ENCODE results near the gene MRPL43.

Gene MRPL43

DNA sequence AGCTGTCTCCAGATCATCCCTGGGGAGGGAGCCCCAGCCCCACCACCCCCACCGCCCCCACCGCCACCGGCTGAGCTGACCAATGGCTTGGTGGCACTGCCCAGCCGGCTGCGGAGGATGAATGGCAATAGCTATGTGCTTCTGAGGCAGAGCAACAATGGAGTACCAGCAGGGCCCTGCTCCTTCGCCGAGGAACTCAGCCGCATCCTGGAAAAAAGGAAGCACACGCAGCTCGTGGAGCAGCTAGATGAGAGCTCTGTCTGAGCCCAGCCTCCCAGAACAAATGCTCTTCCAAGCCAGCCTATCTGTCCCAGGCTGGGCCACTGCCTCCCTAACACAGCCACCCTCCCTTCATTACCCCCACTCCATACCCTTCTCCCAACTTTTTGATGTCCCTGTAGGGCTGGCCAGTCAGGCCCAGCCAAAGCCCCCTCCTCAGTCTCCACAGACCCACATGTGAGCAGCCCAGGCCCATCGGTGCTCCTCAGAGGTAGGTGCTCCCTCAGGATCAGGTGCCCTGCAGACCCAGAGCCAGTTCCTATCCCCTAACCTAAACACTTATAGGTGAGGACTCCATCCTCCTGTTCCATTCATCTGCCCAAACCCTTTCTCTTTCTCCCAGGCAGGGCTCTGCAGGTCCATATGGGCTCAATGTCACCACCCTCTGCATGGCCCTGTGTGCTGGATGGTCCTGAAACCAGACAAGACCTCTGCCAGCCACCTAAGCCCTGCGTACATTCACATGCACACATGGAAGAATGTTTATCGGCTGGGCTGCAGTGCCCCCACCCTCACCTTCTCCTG is 3.2 kb downstream of the MRPL43 start:
- Histone ChIP-seq H2BK15ac (ENCODE audit: low read depth, poor library complexity, severe bottlenecking) (no peak overlapping the region), H4K8ac (ENCODE audit: low read length) (no peak overlapping the region), H3K18ac (ENCODE audit: low read depth in 1 of 2, low read length in 2 of 2) (no peak overlapping the region), H3K9me3 (ENCODE audit: control insufficient read depth, low read length) (no peaks in the 10 kb centered on the region), H3K14ac (ENCODE audit: low read length in 2 of 2) (no peak overlapping the region), H2BK12ac (ENCODE audit: low read length in 2 of 2) (no peak overlapping the region), H3K79me1 (replicated peaks; ENCODE audit: low read length, poor library complexity, severe bottlenecking) (peaks cover 32% of the 10 kb centered on the region), H3K27me3 (ENCODE audit: control insufficient read depth in 1 of 2, insufficient read depth in 1 of 2, low read length in 2 of 2) (no peaks in the 10 kb centered on the region), H3K27ac (ENCODE audit: low read length, poor library complexity, severe bottlenecking) (no peak overlapping the region), H3K23ac (ENCODE audit: low read length in 2 of 2) (no peak overlapping the region), H4K91ac (ENCODE audit: low read length) (no peak overlapping the region), H3K36me3 (ENCODE audit: control insufficient read depth in 1 of 2, insufficient read depth in 2 of 2, low read depth in 1 of 2, low read length in 2 of 2) (peaks cover 47 to 56% of the 10 kb centered on the region in 2 experiments), H3K4me2 (ENCODE audit: low read length, poor library complexity, severe bottlenecking) (no peak overlapping the region), H3K4ac (ENCODE audit: low read depth in 1 of 2, low read length in 2 of 2) (no peak overlapping the region), H2AFZ (ENCODE audit: low read depth, low read length) (no peak overlapping the region), H3K4me3 (ENCODE audit: insufficient read depth in 1 of 2, low read depth in 1 of 2, low read length in 2 of 2) (no peak overlapping the region), H2BK120ac (ENCODE audit: low read depth, low read length) (no peak overlapping the region), H3K4me1 (ENCODE audit: control insufficient read depth, insufficient read depth, low read depth, low read length) (peaks cover 24% of the 10 kb centered on the region), H2AK5ac (ENCODE audit: low read length, severe bottlenecking) (no peak overlapping the region), H3K9ac (ENCODE audit: low read length) (no peak overlapping the region), H2BK5ac (ENCODE audit: low read depth, low read length, poor library complexity, severe bottlenecking) (no peak overlapping the region)
- DNase-seq = no peak
- 97% methylated on average over 13 of the region's 13 CpGs for WGBS

DNA sequence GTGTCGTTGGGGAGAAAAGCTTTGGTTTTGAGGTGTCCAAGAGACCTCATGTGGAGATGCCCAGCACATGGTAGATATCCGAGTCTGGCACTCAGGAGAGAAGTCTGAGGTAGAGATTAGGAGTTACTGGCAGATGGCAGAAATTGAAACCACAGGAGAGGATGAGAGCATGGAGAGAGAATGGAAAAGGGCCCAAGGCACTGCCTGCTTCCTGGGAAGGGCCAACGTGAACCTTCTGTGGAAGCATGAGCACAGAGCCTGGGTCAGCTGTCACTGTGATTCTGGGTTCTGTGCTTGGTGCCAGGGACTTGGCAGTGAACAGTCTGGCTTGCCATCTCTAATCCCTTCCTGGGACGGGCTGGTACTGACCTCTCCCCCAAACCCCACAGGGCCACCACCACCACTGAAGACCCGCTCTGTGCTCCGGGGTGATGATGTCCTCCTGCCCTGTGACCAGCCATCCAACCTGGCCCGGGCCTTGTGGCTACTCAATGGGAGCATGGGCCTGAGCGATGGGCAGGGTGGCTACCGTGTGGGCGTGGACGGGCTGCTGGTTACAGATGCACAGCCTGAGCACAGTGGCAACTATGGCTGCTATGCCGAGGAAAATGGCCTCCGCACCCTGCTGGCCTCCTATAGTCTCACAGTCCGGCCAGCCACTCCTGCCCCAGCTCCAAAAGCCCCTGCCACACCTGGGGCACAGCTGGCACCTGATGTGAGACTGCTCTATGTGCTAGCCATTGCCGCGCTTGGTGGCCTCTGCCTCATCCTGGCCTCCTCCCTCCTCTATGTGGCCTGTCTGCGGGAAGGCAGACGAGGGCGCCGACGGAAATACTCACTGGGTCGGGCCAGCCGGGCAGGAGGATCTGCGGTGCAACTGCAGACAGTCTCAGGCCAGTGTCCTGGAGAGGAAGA is 4.1 kb downstream of the MRPL43 start:
- Histone ChIP-seq H2BK120ac (ENCODE audit: low read depth, low read length) (no peak overlapping the region), H4K8ac (ENCODE audit: low read length) (no peak overlapping the region), H2AK5ac (ENCODE audit: low read length, severe bottlenecking) (no peak overlapping the region), H3K4ac (ENCODE audit: low read depth in 1 of 2, low read length in 2 of 2) (no peak overlapping the region), H2BK15ac (ENCODE audit: low read depth, poor library complexity, severe bottlenecking) (no peak overlapping the region), H3K14ac (ENCODE audit: low read length in 2 of 2) (no peak overlapping the region), H3K27me3 (ENCODE audit: control insufficient read depth in 1 of 2, insufficient read depth in 1 of 2, low read length in 2 of 2) (no peaks in the 10 kb centered on the region), H2AFZ (ENCODE audit: low read depth, low read length) (no peak overlapping the region), H2BK5ac (ENCODE audit: low read depth, low read length, poor library complexity, severe bottlenecking) (no peak overlapping the region), H3K23ac (ENCODE audit: low read length in 2 of 2) (no peak overlapping the region), H3K4me1 (ENCODE audit: control insufficient read depth, insufficient read depth, low read depth, low read length) (peaks cover 20% of the 10 kb centered on the region), H3K27ac (ENCODE audit: low read length, poor library complexity, severe bottlenecking) (no peak overlapping the region), H3K4me2 (ENCODE audit: low read length, poor library complexity, severe bottlenecking) (no peak overlapping the region), H3K4me3 (ENCODE audit: insufficient read depth in 1 of 2, low read depth in 1 of 2, low read length in 2 of 2) (no peak overlapping the region), H2BK12ac (ENCODE audit: low read length in 2 of 2) (no peak overlapping the region), H3K36me3 (ENCODE audit: control insufficient read depth in 1 of 2, insufficient read depth in 2 of 2, low read depth in 1 of 2, low read length in 2 of 2) (peaks cover 50 to 56% of the 10 kb centered on the region in 2 experiments), H3K18ac (ENCODE audit: low read depth in 1 of 2, low read length in 2 of 2) (no peak overlapping the region), H3K9me3 (ENCODE audit: control insufficient read depth, low read length) (no peaks in the 10 kb centered on the region), H4K91ac (ENCODE audit: low read length) (no peak overlapping the region), H3K9ac (ENCODE audit: low read length) (no peak overlapping the region), H3K79me1 (replicated peaks; ENCODE audit: low read length, poor library complexity, severe bottlenecking) (peaks cover 24% of the 10 kb centered on the region)
- no peak for DNase-seq
- 98% methylated on average over 23 of the region's 24 CpGs for WGBS

DNA sequence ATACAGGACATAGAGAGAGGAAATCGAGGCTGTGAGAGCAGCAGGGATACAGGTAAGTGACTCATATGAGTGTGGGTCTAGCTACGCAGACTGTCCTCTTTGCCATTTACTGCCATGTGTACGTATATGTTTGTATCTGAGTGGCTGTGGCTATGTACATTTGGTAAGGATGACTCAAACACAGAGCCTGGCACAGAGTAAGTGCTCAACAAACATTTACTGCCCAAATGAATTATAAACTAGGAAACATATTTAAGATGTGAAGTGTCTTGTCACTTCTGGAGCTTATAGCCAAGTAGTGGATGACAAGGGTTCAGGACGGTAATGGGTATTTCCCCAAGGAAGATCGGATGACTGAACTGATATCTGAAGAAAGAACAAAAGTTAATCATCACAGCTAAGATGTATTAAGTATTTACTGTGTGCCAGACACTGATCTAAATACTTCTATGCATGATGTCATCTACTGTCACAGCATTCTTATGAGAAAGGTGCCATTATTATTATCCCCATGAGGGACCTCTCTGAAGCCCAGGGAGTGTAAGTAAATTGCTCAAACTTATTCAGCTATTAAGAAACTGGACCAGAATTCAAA is 6.0 kb downstream of the MRPL43 start:
- Histone ChIP-seq H3K4me1 (ENCODE audit: control insufficient read depth, insufficient read depth, low read depth, low read length) (peaks cover 13% of the 10 kb centered on the region), H3K4me3 (ENCODE audit: insufficient read depth in 1 of 2, low read depth in 1 of 2, low read length in 2 of 2) (no peak overlapping the region), H4K91ac (ENCODE audit: low read length) (no peak overlapping the region), H2AFZ (ENCODE audit: low read depth, low read length) (no peak overlapping the region), H2BK12ac (ENCODE audit: low read length in 2 of 2) (no peak overlapping the region), H3K4ac (ENCODE audit: low read depth in 1 of 2, low read length in 2 of 2) (no peak overlapping the region), H3K23ac (ENCODE audit: low read length in 2 of 2) (no peak overlapping the region), H3K9me3 (ENCODE audit: control insufficient read depth, low read length) (no peaks in the 10 kb centered on the region), H3K36me3 (ENCODE audit: control insufficient read depth in 1 of 2, insufficient read depth in 2 of 2, low read depth in 1 of 2, low read length in 2 of 2) (peaks cover 56 to 64% of the 10 kb centered on the region in 2 experiments), H3K14ac (ENCODE audit: low read length in 2 of 2) (no peak overlapping the region), H3K79me1 (replicated peaks; ENCODE audit: low read length, poor library complexity, severe bottlenecking) (peaks cover 18% of the 10 kb centered on the region), H3K9ac (ENCODE audit: low read length) (no peak overlapping the region), H2AK5ac (ENCODE audit: low read length, severe bottlenecking) (no peak overlapping the region), H3K4me2 (ENCODE audit: low read length, poor library complexity, severe bottlenecking) (no peak overlapping the region), H2BK120ac (ENCODE audit: low read depth, low read length) (no peak overlapping the region), H3K27ac (ENCODE audit: low read length, poor library complexity, severe bottlenecking) (no peak overlapping the region), H2BK5ac (ENCODE audit: low read depth, low read length, poor library complexity, severe bottlenecking) (no peak overlapping the region), H4K8ac (ENCODE audit: low read length) (no peak overlapping the region), H3K18ac (ENCODE audit: low read depth in 1 of 2, low read length in 2 of 2) (no peak overlapping the region), H2BK15ac (ENCODE audit: low read depth, poor library complexity, severe bottlenecking) (no peak overlapping the region), H3K27me3 (ENCODE audit: control insufficient read depth in 1 of 2, insufficient read depth in 1 of 2, low read length in 2 of 2) (no peaks in the 10 kb centered on the region)
- WGBS = 83% methylated on average over 3 of the region's 5 CpGs
- no peak for DNase-seq

DNA sequence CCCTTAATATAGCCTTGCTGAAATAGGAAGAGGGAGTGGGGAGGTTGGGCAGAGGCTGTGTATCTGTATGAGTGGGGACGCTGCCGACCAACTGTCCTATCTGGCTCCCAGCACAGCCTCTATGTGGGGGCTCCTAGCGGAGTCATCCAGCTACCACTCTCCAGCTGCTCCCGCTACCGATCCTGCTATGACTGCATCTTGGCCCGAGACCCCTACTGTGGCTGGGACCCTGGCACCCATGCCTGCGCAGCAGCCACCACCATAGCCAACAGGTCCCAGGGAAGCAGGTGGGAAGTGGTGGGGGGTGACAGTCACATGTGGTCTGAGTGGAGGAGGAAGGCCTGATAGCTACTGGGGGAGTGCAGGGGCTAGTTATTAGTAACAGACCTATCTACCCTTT is 6.6 kb downstream of the MRPL43 start:
- no peak overlapping the region for H3K9ac ChIP-seq (ENCODE audit: low read length)

More for the DNA sequence above, 6.6 kb downstream of the MRPL43 start:
- no peak overlapping the region for H3K4ac ChIP-seq (ENCODE audit: low read depth in 1 of 2, low read length in 2 of 2)
- H3K36me3 ChIP-seq (ENCODE audit: control insufficient read depth in 1 of 2, insufficient read depth in 2 of 2, low read depth in 1 of 2, low read length in 2 of 2) = peaks cover 50 to 64% of the 10 kb centered on the region in 2 experiments
- H2BK120ac ChIP-seq (ENCODE audit: low read depth, low read length) = no peak overlapping the region
- no peak overlapping the region for H3K4me3 ChIP-seq (ENCODE audit: insufficient read depth in 1 of 2, low read depth in 1 of 2, low read length in 2 of 2)
- H2BK12ac ChIP-seq (ENCODE audit: low read length in 2 of 2) = no peak overlapping the region
- H2BK5ac ChIP-seq (ENCODE audit: low read depth, low read length, poor library complexity, severe bottlenecking) = no peak overlapping the region
- peaks cover 11% of the 10 kb centered on the region for H3K4me1 ChIP-seq (ENCODE audit: control insufficient read depth, insufficient read depth, low read depth, low read length)
- no peak overlapping the region for H3K18ac ChIP-seq (ENCODE audit: low read depth in 1 of 2, low read length in 2 of 2)
- no peak overlapping the region for H3K27ac ChIP-seq (ENCODE audit: low read length, poor library complexity, severe bottlenecking)
- H3K4me2 ChIP-seq (ENCODE audit: low read length, poor library complexity, severe bottlenecking) = no peak overlapping the region
- H4K91ac ChIP-seq (ENCODE audit: low read length) = no peak overlapping the region
- no peak overlapping the region for H2BK15ac ChIP-seq (ENCODE audit: low read depth, poor library complexity, severe bottlenecking)
- H2AK5ac ChIP-seq (ENCODE audit: low read length, severe bottlenecking) = no peak overlapping the region
- H4K8ac ChIP-seq (ENCODE audit: low read length) = no peak overlapping the region
- H2AFZ ChIP-seq (ENCODE audit: low read depth, low read length) = no peak overlapping the region
- H3K79me1 ChIP-seq (replicated peaks; ENCODE audit: low read length, poor library complexity, severe bottlenecking) = peaks cover 14% of the 10 kb centered on the region
- no peak for DNase-seq
- no peaks in the 10 kb centered on the region for H3K27me3 ChIP-seq (ENCODE audit: control insufficient read depth in 1 of 2, insufficient read depth in 1 of 2, low read length in 2 of 2)
- H3K14ac ChIP-seq (ENCODE audit: low read length in 2 of 2) = no peak overlapping the region
- no peaks in the 10 kb centered on the region for H3K9me3 ChIP-seq (ENCODE audit: control insufficient read depth, low read length)
- 95% methylated on average over 7 of the region's 7 CpGs for WGBS
- no peak overlapping the region for H3K23ac ChIP-seq (ENCODE audit: low read length in 2 of 2)
